ENCODE measurements around the gene PADI4. TPM values are rescaled to one million over a fixed set of nuclear protein-coding genes. Genes with fewer than 3 reads are reported as not detected.

The PADI4 gene
- total RNA-seq, 1 experiment from 2014 or later, result 0.26 TPM

DNA sequence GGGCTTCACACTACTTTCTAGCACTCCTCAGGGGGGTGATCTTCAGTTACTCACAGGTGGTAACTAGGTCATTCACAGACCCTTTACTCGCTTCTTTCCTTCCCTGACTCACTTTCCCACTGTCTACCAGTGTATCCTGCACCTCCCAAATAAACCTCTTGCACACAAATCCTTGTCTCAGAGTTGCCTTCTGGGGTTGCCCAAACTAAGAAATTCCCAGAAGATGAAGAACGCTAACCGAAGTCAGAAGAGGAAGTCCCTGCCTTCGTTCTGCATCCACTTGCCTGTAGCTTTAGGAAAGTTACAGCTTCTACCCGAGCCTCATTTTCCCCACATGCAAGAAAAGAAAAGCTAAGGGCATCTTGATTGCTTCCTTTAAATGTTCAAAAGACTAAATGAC, 11.9 kb upstream of the PADI4 start:
- ChIA-PET CTCF (no interaction called here), POLR2A (no interaction called here)
- Mint-ChIP-seq H3K9me3 (peaks cover 6% of the 10 kb centered on the region; the same call in 1 of the 2 replicates), H3K4me3 (no peak overlapping the region), H3K4me1 (peaks cover 3% of the 10 kb centered on the region; the same call in 1 of the 2 replicates), H3K27ac (no peak overlapping the region), H3K36me3 (0 out of 2 replicates have a peak, but pooled peaks cover under 1% of the 10 kb centered on the region), H3K27me3 (ENCODE audit: low read depth) (no peaks in the 10 kb centered on the region; the same call in 1 of the 2 replicates)
- ATAC-seq, result no peak
- no peak for TF ChIP-seq RELA (CRISPR knock-in tag; IDR thresholded peaks at IDR 0.05; ENCODE audit: borderline replicate concordance)
- no peak for TF ChIP-seq TEAD4 (CRISPR knock-in tag; IDR thresholded peaks at IDR 0.05)
- TF ChIP-seq, protein P1, sequence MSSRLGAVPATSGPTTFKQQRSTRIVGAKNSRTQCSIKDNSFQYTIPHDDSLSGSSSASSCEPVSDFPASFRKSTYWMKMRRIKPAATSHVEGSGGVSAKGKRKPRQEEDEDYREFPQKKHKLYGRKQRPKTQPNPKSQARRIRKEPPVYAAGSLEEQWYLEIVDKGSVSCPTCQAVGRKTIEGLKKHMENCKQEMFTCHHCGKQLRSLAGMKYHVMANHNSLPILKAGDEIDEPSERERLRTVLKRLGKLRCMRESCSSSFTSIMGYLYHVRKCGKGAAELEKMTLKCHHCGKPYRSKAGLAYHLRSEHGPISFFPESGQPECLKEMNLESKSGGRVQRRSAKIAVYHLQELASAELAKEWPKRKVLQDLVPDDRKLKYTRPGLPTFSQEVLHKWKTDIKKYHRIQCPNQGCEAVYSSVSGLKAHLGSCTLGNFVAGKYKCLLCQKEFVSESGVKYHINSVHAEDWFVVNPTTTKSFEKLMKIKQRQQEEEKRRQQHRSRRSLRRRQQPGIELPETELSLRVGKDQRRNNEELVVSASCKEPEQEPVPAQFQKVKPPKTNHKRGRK (CRISPR knock-in tag; IDR thresholded peaks at IDR 0.05; ENCODE audit: borderline replicate concordance), result no peak
- TF ChIP-seq RORB (CRISPR knock-in tag; IDR thresholded peaks at IDR 0.05), result no peak
- no peak for TF ChIP-seq GRHL2 (CRISPR knock-in tag; IDR thresholded peaks at IDR 0.05; ENCODE audit: insufficient replicate concordance, severe bottlenecking)
- no peak for TF ChIP-seq ETV6 (CRISPR knock-in tag; IDR thresholded peaks at IDR 0.05)
- TF ChIP-seq GABPB1 (CRISPR knock-in tag; IDR thresholded peaks at IDR 0.05), result no peak
- TF ChIP-seq, protein P2, sequence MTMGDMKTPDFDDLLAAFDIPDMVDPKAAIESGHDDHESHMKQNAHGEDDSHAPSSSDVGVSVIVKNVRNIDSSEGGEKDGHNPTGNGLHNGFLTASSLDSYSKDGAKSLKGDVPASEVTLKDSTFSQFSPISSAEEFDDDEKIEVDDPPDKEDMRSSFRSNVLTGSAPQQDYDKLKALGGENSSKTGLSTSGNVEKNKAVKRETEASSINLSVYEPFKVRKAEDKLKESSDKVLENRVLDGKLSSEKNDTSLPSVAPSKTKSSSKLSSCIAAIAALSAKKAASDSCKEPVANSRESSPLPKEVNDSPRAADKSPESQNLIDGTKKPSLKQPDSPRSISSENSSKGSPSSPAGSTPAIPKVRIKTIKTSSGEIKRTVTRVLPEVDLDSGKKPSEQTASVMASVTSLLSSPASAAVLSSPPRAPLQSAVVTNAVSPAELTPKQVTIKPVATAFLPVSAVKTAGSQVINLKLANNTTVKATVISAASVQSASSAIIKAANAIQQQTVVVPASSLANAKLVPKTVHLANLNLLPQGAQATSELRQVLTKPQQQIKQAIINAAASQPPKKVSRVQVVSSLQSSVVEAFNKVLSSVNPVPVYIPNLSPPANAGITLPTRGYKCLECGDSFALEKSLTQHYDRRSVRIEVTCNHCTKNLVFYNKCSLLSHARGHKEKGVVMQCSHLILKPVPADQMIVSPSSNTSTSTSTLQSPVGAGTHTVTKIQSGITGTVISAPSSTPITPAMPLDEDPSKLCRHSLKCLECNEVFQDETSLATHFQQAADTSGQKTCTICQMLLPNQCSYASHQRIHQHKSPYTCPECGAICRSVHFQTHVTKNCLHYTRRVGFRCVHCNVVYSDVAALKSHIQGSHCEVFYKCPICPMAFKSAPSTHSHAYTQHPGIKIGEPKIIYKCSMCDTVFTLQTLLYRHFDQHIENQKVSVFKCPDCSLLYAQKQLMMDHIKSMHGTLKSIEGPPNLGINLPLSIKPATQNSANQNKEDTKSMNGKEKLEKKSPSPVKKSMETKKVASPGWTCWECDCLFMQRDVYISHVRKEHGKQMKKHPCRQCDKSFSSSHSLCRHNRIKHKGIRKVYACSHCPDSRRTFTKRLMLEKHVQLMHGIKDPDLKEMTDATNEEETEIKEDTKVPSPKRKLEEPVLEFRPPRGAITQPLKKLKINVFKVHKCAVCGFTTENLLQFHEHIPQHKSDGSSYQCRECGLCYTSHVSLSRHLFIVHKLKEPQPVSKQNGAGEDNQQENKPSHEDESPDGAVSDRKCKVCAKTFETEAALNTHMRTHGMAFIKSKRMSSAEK (CRISPR knock-in tag; IDR thresholded peaks at IDR 0.05; ENCODE audit: borderline replicate concordance), result no peak
- TF ChIP-seq KAT7 (CRISPR knock-in tag; IDR thresholded peaks at IDR 0.05; ENCODE audit: borderline replicate concordance), result no peak
- DNase-seq (ENCODE audit: low spot score), result no peak

DNA sequence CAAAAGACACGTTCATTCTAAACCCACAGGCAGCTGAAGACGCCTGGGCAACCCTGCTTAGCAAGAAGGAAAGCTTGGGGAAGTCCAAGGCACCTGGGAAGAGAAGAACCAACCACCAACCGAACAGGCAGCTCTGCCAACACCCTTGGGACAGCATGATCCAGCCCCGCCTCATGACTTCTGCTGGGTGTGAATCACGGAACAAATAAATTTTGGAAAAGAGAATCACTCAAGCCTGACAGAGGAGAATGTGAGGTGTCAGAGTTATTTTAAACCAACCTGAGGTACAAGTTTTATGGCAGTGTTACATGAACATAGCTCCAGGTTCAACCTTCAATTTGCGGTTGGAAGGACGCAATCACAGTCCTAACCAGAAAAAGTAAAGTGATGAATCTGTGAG, 10.0 kb upstream of the PADI4 start:
- ChIA-PET CTCF (no interaction called here), POLR2A (no interaction called here)
- H3K4me3 Mint-ChIP-seq, result no peak overlapping the region
- H3K36me3 Mint-ChIP-seq, result peaks cover 14% of the 10 kb centered on the region
- H3K4me1 Mint-ChIP-seq, result no peaks in the 10 kb centered on the region
- TF ChIP-seq FOXK1 (CRISPR knock-in tag; IDR thresholded peaks at IDR 0.05) (no peak), TEAD1 (CRISPR knock-in tag; IDR thresholded peaks at IDR 0.05) (no peak)
- DNase-seq (ENCODE audit: low spot score), result no peak
- no peak for ATAC-seq
- peaks cover 6% of the 10 kb centered on the region for H3K27me3 Mint-ChIP-seq (ENCODE audit: low read depth)
- H3K27ac Mint-ChIP-seq, result no peak overlapping the region
- peaks cover 21% of the 10 kb centered on the region for H3K9me3 Mint-ChIP-seq

DNA sequence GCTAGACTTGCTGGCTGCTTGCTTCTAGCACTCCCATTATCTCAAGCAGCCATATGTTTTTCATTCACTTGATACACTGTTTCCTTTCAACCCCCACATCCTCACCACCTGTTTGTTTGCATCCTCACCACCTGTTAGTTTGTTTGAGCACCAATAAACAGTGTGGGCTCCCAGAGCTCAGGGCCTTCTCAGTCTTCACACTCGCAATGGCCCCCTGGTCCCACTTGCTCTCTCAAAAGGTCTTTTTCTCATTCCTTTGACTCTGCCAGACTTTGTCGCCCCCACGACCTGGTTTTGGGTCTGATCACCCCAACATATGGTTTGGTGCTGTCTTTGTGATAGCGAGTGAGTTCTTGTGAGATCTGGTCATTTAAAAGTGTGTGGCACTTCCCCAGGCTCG, 6.2 kb upstream of the PADI4 start:
- Mint-ChIP-seq H3K36me3 (peaks cover 14% of the 10 kb centered on the region), H3K27me3 (ENCODE audit: low read depth) (peaks cover 6% of the 10 kb centered on the region), H3K9me3 (peaks cover 22% of the 10 kb centered on the region), H3K4me1 (peaks cover 12% of the 10 kb centered on the region), H3K4me3 (no peak overlapping the region), H3K27ac (no peak overlapping the region)
- CTCF ChIA-PET, result no interaction called here
- POLR2A ChIA-PET, result no interaction called here
- ATAC-seq (no peak), DNase-seq (ENCODE audit: low spot score) (no peak)
- no peak for TF ChIP-seq CBFB (CRISPR knock-in tag; IDR thresholded peaks at IDR 0.05; ENCODE audit: low read depth)
- TF ChIP-seq, protein P3, sequence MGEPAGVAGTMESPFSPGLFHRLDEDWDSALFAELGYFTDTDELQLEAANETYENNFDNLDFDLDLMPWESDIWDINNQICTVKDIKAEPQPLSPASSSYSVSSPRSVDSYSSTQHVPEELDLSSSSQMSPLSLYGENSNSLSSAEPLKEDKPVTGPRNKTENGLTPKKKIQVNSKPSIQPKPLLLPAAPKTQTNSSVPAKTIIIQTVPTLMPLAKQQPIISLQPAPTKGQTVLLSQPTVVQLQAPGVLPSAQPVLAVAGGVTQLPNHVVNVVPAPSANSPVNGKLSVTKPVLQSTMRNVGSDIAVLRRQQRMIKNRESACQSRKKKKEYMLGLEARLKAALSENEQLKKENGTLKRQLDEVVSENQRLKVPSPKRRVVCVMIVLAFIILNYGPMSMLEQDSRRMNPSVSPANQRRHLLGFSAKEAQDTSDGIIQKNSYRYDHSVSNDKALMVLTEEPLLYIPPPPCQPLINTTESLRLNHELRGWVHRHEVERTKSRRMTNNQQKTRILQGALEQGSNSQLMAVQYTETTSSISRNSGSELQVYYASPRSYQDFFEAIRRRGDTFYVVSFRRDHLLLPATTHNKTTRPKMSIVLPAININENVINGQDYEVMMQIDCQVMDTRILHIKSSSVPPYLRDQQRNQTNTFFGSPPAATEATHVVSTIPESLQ (CRISPR knock-in tag; IDR thresholded peaks at IDR 0.05), result no peak
- TF ChIP-seq, protein P4, sequence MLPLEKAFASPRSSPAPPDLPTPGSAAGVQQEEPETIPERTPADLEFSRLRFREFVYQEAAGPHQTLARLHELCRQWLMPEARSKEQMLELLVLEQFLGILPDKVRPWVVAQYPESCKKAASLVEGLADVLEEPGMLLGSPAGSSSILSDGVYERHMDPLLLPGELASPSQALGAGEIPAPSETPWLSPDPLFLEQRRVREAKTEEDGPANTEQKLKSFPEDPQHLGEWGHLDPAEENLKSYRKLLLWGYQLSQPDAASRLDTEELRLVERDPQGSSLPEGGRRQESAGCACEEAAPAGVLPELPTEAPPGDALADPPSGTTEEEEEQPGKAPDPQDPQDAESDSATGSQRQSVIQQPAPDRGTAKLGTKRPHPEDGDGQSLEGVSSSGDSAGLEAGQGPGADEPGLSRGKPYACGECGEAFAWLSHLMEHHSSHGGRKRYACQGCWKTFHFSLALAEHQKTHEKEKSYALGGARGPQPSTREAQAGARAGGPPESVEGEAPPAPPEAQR (CRISPR knock-in tag; IDR thresholded peaks at IDR 0.05), result no peak
- TF ChIP-seq HMGA2 (CRISPR knock-in tag; IDR thresholded peaks at IDR 0.05), result no peak
- TF ChIP-seq SMAD3 (CRISPR knock-in tag; IDR thresholded peaks at IDR 0.05; ENCODE audit: borderline replicate concordance), result no peak
- TF ChIP-seq, protein P5, sequence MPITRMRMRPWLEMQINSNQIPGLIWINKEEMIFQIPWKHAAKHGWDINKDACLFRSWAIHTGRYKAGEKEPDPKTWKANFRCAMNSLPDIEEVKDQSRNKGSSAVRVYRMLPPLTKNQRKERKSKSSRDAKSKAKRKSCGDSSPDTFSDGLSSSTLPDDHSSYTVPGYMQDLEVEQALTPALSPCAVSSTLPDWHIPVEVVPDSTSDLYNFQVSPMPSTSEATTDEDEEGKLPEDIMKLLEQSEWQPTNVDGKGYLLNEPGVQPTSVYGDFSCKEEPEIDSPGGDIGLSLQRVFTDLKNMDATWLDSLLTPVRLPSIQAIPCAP (CRISPR knock-in tag; IDR thresholded peaks at IDR 0.05), result no peak
- no peak for TF ChIP-seq NFYB (CRISPR knock-in tag; conservative IDR thresholded peaks at IDR 0.05; ENCODE audit: low read depth)
- TF ChIP-seq TEAD4 (CRISPR knock-in tag; IDR thresholded peaks at IDR 0.05), result no peak
- TF ChIP-seq SMAD4 (CRISPR knock-in tag; IDR thresholded peaks at IDR 0.05), result no peak
- no peak for TF ChIP-seq ZNF263 (CRISPR knock-in tag; IDR thresholded peaks at IDR 0.05; ENCODE audit: low read depth)
- TF ChIP-seq EMX1 (CRISPR knock-in tag; IDR thresholded peaks at IDR 0.05), result no peak
- TF ChIP-seq CREM (CRISPR knock-in tag; IDR thresholded peaks at IDR 0.05), result no peak
- TF ChIP-seq RORB (CRISPR knock-in tag; IDR thresholded peaks at IDR 0.05), result no peak
